HepG2 (cell line): ENCODE data around the gene MYL6B. TPM values are rescaled to one million over a fixed set of nuclear protein-coding genes. Genes with fewer than 3 reads are reported as not detected.

Experiments used
- AHR ChIP-seq: IDR thresholded peaks from 2 replicates; pipeline ENCODE4 v1.6.1; 2018; ENCODE audit warnings: missing genetic modification reagents, missing compliant biosample characterization
- ARNT2 ChIP-seq: sonication (generic); formaldehyde crosslinking; IDR thresholded peaks from 2 replicates; pipeline ENCODE4 v1.8.0; 2022; ENCODE audit warnings: mild to moderate bottlenecking, low read depth, missing genetic modification reagents, moderate library complexity
- CAMTA2 ChIP-seq: sonication (generic); formaldehyde crosslinking; IDR thresholded peaks from 2 replicates; pipeline ENCODE4 v1.4.0; 2020; ENCODE audit warnings: mild to moderate bottlenecking, missing genetic modification reagents, borderline replicate concordance
- FOXM1 ChIP-seq: sonication (generic); formaldehyde crosslinking; IDR thresholded peaks from 2 replicates; pipeline ENCODE4 v1.5.0; 2020; ENCODE audit warnings: missing genetic modification reagents
- FOXP1 ChIP-seq, 2 experiments: fragments of 450-650 bp in 1 of 2; IDR thresholded peaks; 2 replicates each; pipeline ENCODE4 v1.6.1; 2017 to 2018; ENCODE audit warnings: antibody characterized with exemption in 1 of 2
- KAT8 ChIP-seq: IDR thresholded peaks from 2 replicates; pipeline ENCODE4 v1.6.1; 2016; ENCODE audit warnings: missing genetic modification reagents, missing compliant biosample characterization
- KDM3A ChIP-seq: IDR thresholded peaks from 2 replicates; pipeline ENCODE4 v1.6.1; 2018; ENCODE audit warnings: low read depth, missing compliant biosample characterization
- KLF9 ChIP-seq: IDR thresholded peaks from 2 replicates; pipeline ENCODE4 v1.6.1; 2016; ENCODE audit warnings: low read depth
- MAFF ChIP-seq: IDR thresholded peaks from 2 replicates; pipeline ENCODE4 v1.6.1; 2011; ENCODE audit warnings: low read depth, low read length, improper control_type of control experiment
- NR2C2 ChIP-seq: sonication (generic); formaldehyde crosslinking; IDR thresholded peaks from 2 replicates; pipeline ENCODE4 v1.4.0; 2020; ENCODE audit warnings: missing genetic modification reagents, mild to moderate bottlenecking, moderate library complexity, borderline replicate concordance
- NRL ChIP-seq: sonication (generic); formaldehyde crosslinking; IDR thresholded peaks from 2 replicates; pipeline ENCODE4 v1.5.0; 2020; ENCODE audit warnings: missing genetic modification reagents, mild to moderate bottlenecking, moderate library complexity, borderline replicate concordance
- PHB2 ChIP-seq: fragments of 450-650 bp; IDR thresholded peaks from 2 replicates; pipeline ENCODE4 v1.6.1; 2018; ENCODE audit not compliant: partially characterized antibody
- RXRA ChIP-seq: sonication (generic); formaldehyde crosslinking; IDR thresholded peaks from 2 replicates; pipeline ENCODE4 v1.5.1; 2020; ENCODE audit warnings: missing genetic modification reagents
- TGIF2 ChIP-seq: IDR thresholded peaks from 2 replicates; pipeline ENCODE4 v1.6.1; 2016; ENCODE audit warnings: control low read depth, missing compliant biosample characterization
- ZFP36 ChIP-seq: fragments of 150-350 bp; IDR thresholded peaks from 2 replicates; pipeline ENCODE4 v1.6.1; 2018; ENCODE audit warnings: borderline replicate concordance, low read length, low read depth; ENCODE audit not compliant: partially characterized antibody
- ZFY ChIP-seq: sonication (generic); formaldehyde crosslinking; IDR thresholded peaks from 2 replicates; pipeline ENCODE4 v1.4.0; 2020; ENCODE audit warnings: missing genetic modification reagents
- ZMYM2 ChIP-seq: sonication (generic); formaldehyde crosslinking; IDR thresholded peaks from 2 replicates; pipeline ENCODE4 v1.8.0; 2022; ENCODE audit warnings: mild to moderate bottlenecking, missing genetic modification reagents
- ZNF274 ChIP-seq: sonication (generic); formaldehyde crosslinking; IDR thresholded peaks from 2 replicates; pipeline ENCODE4 v1.5.1; 2020; ENCODE audit warnings: mild to moderate bottlenecking, missing genetic modification reagents
- ZNF446 ChIP-seq: sonication (generic); formaldehyde crosslinking; IDR thresholded peaks from 2 replicates; pipeline ENCODE4 v1.5.0; 2020; ENCODE audit warnings: mild to moderate bottlenecking, missing genetic modification reagents
- polyA plus RNA-seq, 8 experiments: library from polyadenylated mRNA; depleted of rRNA in 3 of 8; stranded (reverse) in 7 of 8; unstranded in 1 of 8; fragments of >200 nt; fragmentation: Illumina TruSeq in 4 of 8; extraction: Trizol in 4 of 8; gene quantifications; 2 replicates each; pipeline versions ENCODE4 v1.2.1 to v1.2.3, GENCODE V29; 2011 to 2016; ENCODE audit warnings: low read depth in 4 of 8, missing spikeins in 1 of 8, mixed read lengths in 1 of 8; ENCODE audit not compliant: insufficient read depth in 1 of 8
- total RNA-seq, 5 experiments: library from RNA; depleted of rRNA; stranded (reverse); fragments of >200 nt; fragmentation: Illumina TruSeq; extraction: Trizol; gene quantifications; 2 replicates each; pipeline ENCODE4 v1.2.3, GENCODE V29; 2016; ENCODE audit warnings: low read depth in 1 of 5
- TF ChIP-seq, protein P1 (sequence below): sonication (generic); formaldehyde crosslinking; conservative IDR thresholded peaks from 2 replicates; pipeline ENCODE4 v1.8.0; 2022; ENCODE audit warnings: missing genetic modification reagents
- TF ChIP-seq, protein P2 (sequence below): sonication (generic); formaldehyde crosslinking; IDR thresholded peaks from 2 replicates; pipeline ENCODE4 v1.5.0; 2020; ENCODE audit warnings: mild to moderate bottlenecking, missing genetic modification reagents
- TF ChIP-seq, protein P3 (sequence below): sonication (generic); formaldehyde crosslinking; IDR thresholded peaks from 2 replicates; pipeline ENCODE4 v1.5.0; 2020; ENCODE audit warnings: missing genetic modification reagents, mild to moderate bottlenecking, borderline replicate concordance
- TF ChIP-seq, protein P4 (sequence below): IDR thresholded peaks from 2 replicates; pipeline ENCODE4 v1.6.1; 2012; ENCODE audit warnings: low read depth, low read length, improper control_type of control experiment

Gene MYL6B
- total and polyA plus RNA-seq, 2 of the 13 experiments (the other 11 are each of a cell fraction or from before 2014, with no cell fraction given) = 75.7 to 88.7 TPM

DNA sequence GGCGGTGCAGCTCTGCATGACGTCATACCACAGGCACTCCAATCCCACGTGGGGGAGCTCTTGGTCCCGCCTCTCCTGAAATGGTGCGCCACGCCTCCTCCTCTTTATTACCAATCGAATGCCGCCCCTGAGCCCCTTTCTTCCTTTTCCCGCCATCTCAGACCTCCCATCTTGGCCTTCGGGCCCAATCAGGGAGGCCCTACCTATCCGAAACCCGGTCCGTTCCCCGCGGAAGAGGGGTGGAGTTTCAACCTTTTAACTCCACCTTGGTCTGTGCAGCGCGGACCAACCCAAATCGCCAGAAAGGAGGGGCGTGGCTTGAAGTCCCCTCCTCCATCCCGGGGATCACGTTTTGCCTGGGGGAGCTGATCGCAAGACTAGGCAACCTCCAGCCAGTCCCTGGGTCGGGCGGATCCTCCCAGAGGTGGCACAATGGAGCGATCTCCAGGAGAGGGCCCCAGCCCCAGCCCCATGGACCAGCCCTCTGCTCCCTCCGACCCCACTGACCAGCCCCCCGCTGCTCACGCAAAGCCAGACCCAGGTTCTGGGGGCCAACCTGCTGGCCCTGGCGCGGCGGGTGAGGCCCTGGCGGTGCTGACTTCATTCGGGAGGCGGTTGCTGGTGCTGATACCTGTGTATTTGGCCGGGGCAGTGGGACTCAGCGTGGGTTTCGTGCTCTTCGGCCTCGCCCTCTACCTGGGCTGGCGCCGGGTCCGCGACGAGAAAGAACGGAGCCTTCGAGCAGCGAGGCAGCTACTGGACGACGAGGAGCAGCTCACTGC, 24.3 kb upstream of the MYL6B start, which contains the start of gene ESYT1 (continued):
- TF ChIP-seq NR2C2 (CRISPR knock-in tag) (peak; percentile 3; the same call in 1 of the 2 replicates), MAFF (no peak), ARNT2 (no peak), KDM3A (CRISPR knock-in tag) (no peak), CAMTA2 (CRISPR knock-in tag) (no peak; the same call in 1 of the 2 replicates), FOXM1 (no peak), ZNF274 (CRISPR knock-in tag) (no peak), KAT8 (CRISPR knock-in tag) (no peak; the same call in 1 of the 2 replicates), FOXP1 (IDR thresholded peaks at IDR 0.05) (no peak), FOXP1 (CRISPR knock-in tag; IDR thresholded peaks at IDR 0.05) (0 out of 2 replicates have a peak, but pooled peaks have one; percentile 5), RXRA (peak; percentile 13; the same call in 1 of the 2 replicates), ZFY (CRISPR knock-in tag) (peak; percentile 76), AHR (CRISPR knock-in tag) (no peak), NRL (CRISPR knock-in tag) (0 out of 2 replicates have a peak, but pooled peaks have one; percentile 54), TGIF2 (CRISPR knock-in tag) (no peak), ZFP36 (no peak), ZMYM2 (CRISPR knock-in tag) (no peak), PHB2 (no peak), ZNF446 (CRISPR knock-in tag) (no peak), KLF9 (CRISPR knock-in tag) (0 out of 2 replicates have a peak, but pooled peaks have one; percentile 71)
- TF ChIP-seq, protein P1, sequence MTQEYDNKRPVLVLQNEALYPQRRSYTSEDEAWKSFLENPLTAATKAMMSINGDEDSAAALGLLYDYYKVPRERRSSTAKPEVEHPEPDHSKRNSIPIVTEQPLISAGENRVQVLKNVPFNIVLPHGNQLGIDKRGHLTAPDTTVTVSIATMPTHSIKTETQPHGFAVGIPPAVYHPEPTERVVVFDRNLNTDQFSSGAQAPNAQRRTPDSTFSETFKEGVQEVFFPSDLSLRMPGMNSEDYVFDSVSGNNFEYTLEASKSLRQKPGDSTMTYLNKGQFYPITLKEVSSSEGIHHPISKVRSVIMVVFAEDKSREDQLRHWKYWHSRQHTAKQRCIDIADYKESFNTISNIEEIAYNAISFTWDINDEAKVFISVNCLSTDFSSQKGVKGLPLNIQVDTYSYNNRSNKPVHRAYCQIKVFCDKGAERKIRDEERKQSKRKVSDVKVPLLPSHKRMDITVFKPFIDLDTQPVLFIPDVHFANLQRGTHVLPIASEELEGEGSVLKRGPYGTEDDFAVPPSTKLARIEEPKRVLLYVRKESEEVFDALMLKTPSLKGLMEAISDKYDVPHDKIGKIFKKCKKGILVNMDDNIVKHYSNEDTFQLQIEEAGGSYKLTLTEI (CRISPR knock-in tag) = no peak
- TF ChIP-seq, protein P2, sequence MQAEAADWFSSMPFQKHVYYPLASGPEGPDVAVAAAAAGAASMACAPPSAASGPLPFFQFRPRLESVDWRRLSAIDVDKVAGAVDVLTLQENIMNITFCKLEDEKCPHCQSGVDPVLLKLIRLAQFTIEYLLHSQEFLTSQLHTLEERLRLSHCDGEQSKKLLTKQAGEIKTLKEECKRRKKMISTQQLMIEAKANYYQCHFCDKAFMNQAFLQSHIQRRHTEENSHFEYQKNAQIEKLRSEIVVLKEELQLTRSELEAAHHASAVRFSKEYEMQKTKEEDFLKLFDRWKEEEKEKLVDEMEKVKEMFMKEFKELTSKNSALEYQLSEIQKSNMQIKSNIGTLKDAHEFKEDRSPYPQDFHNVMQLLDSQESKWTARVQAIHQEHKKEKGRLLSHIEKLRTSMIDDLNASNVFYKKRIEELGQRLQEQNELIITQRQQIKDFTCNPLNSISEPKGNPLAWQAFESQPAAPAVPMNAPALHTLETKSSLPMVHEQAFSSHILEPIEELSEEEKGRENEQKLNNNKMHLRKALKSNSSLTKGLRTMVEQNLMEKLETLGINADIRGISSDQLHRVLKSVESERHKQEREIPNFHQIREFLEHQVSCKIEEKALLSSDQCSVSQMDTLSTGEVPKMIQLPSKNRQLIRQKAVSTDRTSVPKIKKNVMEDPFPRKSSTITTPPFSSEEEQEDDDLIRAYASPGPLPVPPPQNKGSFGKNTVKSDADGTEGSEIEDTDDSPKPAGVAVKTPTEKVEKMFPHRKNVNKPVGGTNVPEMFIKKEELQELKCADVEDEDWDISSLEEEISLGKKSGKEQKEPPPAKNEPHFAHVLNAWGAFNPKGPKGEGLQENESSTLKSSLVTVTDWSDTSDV = 0 out of 2 replicates have a peak, but pooled peaks have one; percentile 55
- TF ChIP-seq, protein P3, sequence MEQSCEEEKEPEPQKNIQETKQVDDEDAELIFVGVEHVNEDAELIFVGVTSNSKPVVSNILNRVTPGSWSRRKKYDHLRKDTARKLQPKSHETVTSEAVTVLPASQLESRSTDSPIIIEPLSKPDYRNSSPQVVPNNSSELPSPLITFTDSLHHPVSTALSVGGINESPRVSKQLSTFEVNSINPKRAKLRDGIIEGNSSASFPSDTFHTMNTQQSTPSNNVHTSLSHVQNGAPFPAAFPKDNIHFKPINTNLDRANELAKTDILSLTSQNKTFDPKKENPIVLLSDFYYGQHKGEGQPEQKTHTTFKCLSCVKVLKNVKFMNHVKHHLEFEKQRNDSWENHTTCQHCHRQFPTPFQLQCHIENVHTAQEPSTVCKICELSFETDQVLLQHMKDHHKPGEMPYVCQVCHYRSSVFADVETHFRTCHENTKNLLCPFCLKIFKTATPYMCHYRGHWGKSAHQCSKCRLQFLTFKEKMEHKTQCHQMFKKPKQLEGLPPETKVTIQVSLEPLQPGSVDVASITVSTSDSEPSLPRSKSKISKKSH (CRISPR knock-in tag) = no peak; the same call in 1 of the 2 replicates
- TF ChIP-seq, protein P4, sequence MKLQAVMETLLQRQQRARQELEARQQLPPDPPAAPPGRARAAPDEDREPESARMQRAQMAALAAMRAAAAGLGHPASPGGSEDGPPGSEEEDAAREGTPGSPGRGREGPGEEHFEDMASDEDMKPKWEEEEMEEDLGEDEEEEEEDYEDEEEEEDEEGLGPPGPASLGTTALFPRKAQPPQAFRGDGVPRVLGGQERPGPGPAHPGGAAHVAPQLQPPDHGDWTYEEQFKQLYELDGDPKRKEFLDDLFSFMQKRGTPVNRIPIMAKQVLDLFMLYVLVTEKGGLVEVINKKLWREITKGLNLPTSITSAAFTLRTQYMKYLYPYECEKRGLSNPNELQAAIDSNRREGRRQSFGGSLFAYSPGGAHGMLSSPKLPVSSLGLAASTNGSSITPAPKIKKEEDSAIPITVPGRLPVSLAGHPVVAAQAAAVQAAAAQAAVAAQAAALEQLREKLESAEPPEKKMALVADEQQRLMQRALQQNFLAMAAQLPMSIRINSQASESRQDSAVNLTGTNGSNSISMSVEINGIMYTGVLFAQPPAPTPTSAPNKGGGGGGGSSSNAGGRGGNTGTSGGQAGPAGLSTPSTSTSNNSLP = no peak
